GM10266 (cell line): ENCODE data around the gene NKX2-3.

ENCODE experiments used
- DNase-seq: peaks from one replicate; pipeline ENCODE4 v3.0.0; 2012; ENCODE audit errors: extremely low spot score
- TF ChIP-seq, protein P1 (sequence below): IDR thresholded peaks from 2 replicates; pipeline ENCODE4 v1.5.1; 2012; ENCODE audit warnings: mild to moderate bottlenecking, low read depth; ENCODE audit not compliant: control insufficient read depth, insufficient read depth; ENCODE audit errors: missing control alignments

NKX2-3 gene

DNA sequence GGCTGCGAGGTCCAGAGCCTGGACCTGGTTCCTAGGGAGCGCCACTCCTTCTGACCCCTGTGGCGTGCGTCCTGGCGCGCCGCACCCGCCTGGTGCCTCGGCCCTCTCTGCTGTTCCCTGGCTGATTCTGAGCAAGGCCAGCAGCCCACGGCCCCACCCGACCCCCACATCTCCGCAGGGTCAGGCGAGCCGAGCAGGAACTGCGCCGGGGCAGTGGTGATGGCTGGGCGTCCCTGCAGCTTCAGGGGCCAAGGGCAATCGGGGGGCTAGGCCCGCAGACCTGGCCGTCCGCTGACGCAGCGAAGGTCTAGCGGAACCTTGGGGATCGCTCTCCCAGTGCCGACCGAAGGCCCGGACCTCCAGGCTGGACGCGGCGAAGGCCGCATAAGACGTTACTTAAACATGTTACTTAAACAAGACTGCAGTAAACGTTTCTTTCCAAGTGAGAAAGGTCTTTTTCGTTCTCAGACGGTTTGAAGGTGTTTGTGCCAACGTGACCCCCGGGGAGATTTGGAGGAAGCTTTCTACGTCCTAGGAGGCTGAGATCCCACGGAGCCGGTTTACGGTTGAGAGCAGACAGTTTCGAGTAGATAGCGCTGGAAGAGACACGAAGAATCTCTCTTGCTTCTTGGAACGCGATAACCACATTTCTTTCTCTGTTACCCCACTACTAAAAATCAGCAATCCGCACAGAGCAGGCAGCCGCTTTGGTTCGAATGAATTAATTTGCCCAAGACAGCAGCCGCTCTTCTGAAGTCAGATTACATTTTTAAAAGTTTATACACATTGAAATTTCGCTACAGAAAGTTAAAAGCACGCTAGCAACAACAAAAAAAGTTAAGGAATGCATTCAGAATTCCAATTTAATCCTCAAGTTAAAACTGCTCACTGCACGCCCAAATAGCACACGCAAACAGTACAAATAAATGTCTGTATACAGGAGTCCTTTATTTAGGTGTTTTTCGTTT is 4.9 kb upstream of the NKX2-3 start:
- peak; percentile 15 for DNase-seq
- TF ChIP-seq, protein P1, sequence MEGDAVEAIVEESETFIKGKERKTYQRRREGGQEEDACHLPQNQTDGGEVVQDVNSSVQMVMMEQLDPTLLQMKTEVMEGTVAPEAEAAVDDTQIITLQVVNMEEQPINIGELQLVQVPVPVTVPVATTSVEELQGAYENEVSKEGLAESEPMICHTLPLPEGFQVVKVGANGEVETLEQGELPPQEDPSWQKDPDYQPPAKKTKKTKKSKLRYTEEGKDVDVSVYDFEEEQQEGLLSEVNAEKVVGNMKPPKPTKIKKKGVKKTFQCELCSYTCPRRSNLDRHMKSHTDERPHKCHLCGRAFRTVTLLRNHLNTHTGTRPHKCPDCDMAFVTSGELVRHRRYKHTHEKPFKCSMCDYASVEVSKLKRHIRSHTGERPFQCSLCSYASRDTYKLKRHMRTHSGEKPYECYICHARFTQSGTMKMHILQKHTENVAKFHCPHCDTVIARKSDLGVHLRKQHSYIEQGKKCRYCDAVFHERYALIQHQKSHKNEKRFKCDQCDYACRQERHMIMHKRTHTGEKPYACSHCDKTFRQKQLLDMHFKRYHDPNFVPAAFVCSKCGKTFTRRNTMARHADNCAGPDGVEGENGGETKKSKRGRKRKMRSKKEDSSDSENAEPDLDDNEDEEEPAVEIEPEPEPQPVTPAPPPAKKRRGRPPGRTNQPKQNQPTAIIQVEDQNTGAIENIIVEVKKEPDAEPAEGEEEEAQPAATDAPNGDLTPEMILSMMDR: no peak

- TF ChIP-seq, protein P1: no peak
- peak; percentile 29 for DNase-seq
Observed at GRCh38 chr10:99528494-99529441, 4.0 kb upstream of the NKX2-3 start.

- TF ChIP-seq, protein P1: no peak
- DNase-seq: peak; percentile 9
Observed at GRCh38 chr10:99529591-99530107, 3.1 kb upstream of the NKX2-3 start.

GRCh38 chr10:99530108-99531025 is 2.4 kb upstream of the NKX2-3 start:
- DNase-seq: peak; percentile 31
- TF ChIP-seq, protein P1: no peak

- TF ChIP-seq, protein P1: no peak
- no peak for DNase-seq
Observed at GRCh38 chr10:99531026-99531695, 1.6 kb upstream of the NKX2-3 start.
